GM19239 (cell line): ENCODE measurements around the gene LIN37.
A peak's percentile ranks its signal among the peaks of the same experiment; 100 is the strongest.

Experiments used
- DNase-seq: peaks from one replicate; pipeline ENCODE4 v3.0.0; 2011; ENCODE audit warnings: low spot score; ENCODE audit not compliant: insufficient read length
- FAIRE-seq: peaks from 2 replicates; lab custom pipeline; 2011; peaks lifted over from hg19 to GRCh38; lab: Jason Lieb, UNC

The LIN37 gene

DNA sequence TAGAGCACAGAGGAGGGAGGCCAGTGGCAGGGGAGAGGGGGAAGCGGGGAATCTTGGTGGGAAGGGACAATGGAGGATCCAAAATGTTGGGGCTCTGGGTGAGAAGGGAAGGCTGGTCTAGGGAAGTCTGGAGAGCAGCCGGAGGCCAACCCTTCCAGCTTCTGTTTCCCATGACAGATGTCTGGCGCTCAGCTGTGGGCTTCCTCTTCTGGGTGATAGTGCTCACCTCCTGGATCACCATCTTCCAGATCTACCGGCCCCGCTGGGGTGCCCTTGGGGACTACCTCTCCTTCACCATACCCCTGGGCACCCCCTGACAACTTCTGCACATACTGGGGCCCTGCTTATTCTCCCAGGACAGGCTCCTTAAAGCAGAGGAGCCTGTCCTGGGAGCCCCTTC lies 1.8 kb upstream of the LIN37 start:
- no peak for FAIRE-seq
- no peak for DNase-seq

GRCh38 chr19:35750167-35750566 lies 1.8 kb downstream of the LIN37 start:
- FAIRE-seq: no peak
- no peak for DNase-seq

DNA sequence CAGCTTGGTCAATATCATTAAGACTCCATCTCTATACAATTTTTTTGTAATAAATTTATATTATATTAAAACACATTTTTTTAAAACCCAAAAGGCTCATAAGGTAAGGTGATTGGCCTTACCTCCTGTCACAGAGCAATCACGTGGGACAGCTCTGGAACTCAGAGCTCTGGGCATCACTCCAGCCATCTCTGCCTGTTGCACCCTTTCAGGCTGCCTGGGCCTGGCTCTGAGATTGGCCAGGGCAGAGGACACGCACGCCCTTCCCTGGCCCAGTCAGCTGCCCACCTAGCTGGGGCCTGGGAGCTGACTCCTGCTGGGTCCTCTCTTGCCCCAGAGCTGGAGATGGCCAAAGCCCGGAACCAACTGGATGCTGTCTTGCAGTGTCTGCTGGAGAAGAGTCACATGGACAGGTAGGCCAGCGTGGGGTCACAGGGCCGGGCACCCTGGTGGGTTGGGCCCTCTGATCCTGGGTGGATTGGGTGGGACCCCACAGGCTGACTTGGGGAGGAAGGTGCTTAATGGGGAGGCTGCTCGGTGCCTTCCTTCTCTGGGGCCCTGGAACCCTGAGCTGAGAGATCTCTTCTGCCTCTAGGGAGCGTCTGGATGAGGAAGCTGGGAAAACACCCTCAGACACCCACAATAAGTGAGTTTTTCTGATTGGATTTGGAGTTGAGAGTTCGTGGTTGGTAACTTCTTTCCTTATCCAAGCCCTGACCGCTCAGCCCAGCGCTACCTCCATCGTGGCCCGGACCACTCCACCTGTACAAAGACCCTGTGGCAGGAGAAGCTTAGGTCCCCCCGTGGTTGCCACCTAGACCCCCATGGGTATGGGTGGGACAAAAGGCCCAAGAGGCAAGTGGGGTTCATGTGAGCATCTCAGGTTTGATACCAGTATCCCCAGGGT lies 3.7 kb downstream of the LIN37 start:
- FAIRE-seq (no peak), DNase-seq (no peak)

GRCh38 chr19:35752746-35753350 lies 4.5 kb downstream of the LIN37 start:
- DNase-seq (no peak), FAIRE-seq (no peak)

GRCh38 chr19:35753634-35754369 lies 5.4 kb downstream of the LIN37 start:
- no peak for DNase-seq
- no peak for FAIRE-seq

DNA sequence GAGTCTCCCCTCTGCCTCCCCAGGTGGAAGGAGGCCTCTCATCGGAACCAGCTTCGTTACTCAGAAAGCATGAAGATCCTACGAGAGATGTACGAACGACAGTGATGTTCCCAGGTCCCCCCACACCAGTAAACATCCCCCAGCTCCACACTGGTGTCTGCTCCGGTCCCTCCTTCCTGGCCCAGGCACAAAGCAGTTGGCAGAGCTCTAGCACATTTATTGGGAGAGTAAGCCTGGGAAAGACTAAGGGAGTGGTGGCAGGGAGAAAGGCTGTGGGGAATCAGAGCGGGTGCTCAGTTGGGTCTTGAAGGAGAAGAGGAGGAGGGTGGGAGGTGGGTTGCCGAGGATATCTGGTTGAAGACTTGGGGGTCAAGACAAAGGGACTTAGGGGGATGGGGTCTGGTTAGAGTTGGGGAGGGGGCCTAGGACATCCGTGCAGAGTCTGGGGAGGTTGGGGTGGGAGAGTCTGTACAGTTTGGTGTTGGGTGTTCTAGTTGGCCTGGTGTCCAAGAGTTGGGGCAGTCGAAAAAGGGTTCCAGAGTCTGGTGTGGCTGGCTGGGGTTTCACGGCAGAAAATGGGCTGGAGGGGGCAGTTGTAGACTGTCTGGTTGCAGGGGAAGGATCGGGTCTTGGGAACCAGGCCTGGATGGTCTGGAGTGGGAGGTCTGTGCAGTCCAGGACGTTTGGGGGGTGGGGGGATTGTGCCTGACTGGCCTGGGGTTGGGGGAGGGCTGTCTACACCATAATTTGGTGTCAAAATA lies 6.2 kb downstream of the LIN37 start:
- FAIRE-seq (no peak), DNase-seq (no peak)

DNA sequence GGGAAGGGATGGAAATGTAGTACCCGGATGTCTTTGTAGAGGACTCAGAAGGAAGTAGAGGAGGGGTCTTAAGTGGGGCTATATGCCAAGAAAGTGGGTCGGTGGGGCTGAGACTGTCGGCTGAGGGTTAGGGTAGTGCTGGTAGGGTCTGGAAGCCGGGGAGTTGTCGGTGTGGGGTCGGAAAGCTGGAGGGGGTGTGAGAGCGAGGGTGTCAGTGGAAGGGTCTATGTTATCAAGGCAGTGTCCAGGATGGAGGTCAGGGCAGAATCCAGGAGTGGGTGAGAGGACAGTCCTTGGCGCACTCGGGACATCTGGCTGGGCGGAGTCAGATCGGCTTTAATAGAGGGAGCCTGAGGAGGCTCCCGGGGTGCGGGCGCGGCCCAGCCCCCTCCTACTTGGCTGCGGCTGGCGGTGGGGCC lies 6.8 kb downstream of the LIN37 start:
- DNase-seq (no peak), FAIRE-seq (no peak)

GRCh38 chr19:35755550-35756376 lies 7.4 kb downstream of the LIN37 start:
- FAIRE-seq (no peak), DNase-seq (no peak)

DNA sequence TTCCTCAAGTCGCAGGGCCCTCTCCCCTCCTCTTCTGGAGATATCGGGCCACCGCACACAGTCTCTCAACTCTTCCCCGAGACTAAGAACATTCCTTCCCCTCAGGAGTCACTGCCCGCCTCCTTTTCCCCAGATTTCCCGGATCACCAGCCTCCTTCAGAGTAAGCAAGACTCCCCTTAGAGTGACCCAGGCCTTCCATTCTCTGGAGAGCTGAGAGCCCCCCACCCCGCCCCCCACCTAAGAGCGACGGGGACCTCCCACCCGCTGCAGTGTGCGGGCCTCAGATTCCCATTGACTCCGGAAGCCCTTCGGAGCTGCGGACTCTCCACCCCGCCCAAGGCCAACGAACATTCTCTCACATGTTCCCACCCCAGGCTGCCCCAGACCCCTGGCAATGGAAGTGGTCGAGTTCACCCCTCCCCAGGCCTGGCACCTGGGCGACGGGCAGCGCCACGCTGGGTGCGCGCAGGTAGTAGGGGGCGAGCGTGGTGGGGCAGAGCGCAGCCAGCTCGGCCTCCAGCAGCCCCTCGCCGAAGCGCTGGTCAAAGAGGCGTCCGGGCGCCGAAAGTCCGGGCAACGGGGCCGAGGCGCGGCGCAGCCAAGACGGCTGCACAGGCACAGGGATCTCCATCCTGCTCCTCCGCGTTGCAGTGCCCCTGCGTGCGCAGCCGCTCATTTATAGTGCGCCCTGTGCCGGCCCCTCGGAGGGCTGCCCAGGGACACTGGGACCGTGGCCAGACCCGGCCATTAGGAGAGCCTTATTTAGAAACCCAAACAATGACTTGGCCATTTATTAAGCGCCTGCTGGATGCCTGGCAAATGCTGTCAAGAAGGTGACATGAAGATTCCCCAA lies 8.2 kb downstream of the LIN37 start, which contains the start of gene HSPB6:
TSS of gene HSPB6 (minus strand) at position 653 of the 854 bp plus-strand sequence. CDS start at position 632, 21 bp downstream.
- FAIRE-seq (no peak), DNase-seq (no peak)

DNA sequence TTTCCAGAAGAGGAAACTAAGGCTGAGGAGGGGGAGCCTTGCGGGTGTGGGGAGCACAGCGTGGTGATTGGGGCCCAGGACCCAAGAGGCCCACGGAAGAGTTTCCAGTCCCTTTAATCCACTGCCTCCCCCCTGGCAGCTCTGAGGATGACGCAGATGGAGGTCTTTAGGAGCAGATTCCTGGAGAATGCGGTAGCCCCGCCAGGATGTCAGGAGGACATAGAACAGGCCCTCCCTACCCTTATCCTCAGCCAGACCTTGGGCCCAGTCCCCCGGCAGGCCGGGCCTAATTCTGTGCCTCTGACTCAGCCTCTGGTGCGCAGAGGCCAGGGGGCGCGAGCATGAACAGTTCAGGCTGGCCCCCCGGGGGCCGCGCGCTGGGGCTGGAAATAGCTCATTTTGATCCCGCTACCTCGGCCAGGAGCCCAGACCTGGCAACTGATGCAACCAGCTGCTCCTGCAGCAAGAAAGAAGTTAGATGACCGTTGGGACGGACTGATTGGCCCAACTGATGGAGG lies 8.9 kb downstream of the LIN37 start:
- DNase-seq (no peak), FAIRE-seq (no peak)

- peak; percentile 100 for FAIRE-seq
- DNase-seq: peak; percentile 98
Measured at GRCh38 chr19:35757749-35758608, 9.6 kb downstream of the LIN37 start, which contains the start of gene PROSER3. TSS of gene PROSER3 (plus strand) at chr19:35758176. CDS start at chr19:35758216, 40 bp downstream.

GRCh38 chr19:35759697-35760096 lies 11.3 kb downstream of the LIN37 start:
- no peak for FAIRE-seq
- no peak for DNase-seq

GRCh38 chr19:35760711-35761349 lies 12.5 kb downstream of the LIN37 start:
- DNase-seq: no peak
- no peak for FAIRE-seq

DNA sequence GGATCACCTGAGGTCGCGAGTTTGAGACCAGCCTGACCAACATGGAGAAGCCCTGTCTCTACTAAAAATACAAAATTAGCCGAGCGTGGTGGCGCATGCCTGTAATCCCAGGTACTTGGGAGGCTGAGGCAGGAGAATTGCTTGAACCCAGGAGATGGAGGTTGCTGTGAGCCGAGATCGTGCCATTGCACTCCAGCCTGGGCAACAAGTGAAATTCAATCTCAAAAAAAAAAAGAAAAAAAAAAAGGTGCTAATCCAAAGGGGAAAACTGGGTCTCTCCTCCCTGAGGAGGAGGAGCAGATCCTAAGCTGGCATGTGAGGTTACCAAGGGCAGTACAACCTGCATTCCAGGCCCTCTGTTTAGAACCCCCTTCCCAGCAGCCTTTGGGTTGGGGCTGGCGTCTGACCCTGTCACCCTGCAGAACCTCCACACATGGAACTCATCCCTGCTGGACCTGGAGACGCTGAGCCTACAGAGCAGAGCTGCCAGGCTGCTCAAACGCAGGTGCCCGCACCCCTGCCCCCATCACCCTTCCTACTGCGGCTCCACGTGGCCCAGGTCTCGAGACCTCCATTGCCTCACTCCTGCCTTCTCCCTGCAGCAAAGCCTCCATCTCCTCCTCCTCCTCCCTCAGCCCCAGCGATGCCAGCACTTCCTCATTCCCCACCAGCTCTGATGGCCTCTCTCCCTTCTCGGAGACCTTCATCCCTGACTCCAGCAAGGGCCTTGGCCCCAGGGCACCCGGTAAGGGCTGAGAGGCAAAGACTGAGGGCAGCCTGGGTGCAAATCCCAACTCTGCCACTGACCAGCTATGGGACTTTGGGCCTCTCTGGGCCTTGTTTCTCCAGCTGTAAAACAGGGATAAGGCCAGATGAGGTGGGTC lies 16.3 kb downstream of the LIN37 start:
- DNase-seq (no peak), FAIRE-seq (no peak)

GRCh38 chr19:35766571-35767104 lies 18.3 kb downstream of the LIN37 start:
- no peak for FAIRE-seq
- DNase-seq: no peak
